Measurements from ENCODE around the gene RTP3.
A peak's percentile ranks its signal among the peaks of the same experiment; 100 is the strongest.

RTP3 gene

DNA sequence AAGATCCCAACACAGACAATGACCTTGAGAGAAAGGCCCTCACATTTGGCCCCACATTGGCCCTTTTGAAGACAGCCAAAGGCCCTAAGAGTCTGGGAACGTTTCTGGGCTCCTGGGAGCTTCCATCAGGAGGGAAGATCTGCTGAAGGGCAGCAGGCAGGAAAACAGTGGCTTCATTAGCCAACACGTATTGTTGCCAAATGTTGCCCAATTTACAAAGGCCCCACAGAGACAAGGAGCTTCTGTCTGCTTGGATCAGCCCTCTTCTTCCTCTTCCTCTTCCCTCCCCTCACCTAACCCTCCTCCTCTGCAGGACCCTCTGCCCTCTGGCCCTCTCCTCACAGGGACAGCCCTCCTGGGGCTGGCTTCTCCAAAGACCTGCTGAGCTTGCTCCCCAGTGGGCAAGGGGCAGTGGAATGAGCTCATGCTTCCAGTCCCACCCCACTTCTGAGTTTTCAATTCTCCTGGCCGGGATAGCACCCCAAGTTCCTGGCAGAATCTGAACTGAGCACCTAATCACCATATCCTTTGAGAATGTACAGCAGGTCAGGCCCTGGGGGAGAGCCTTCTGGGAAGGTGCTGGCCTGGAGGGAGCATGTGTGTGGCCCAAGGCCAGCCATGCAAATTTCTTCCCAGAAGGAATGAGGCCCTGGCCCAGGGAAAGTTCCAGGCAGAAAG, 28.0 kb upstream of the RTP3 start:
- no peak for DNase-seq

GRCh38 chr3:46470831-46471230, 26.9 kb upstream of the RTP3 start:
- DNase-seq, result no peak

DNA sequence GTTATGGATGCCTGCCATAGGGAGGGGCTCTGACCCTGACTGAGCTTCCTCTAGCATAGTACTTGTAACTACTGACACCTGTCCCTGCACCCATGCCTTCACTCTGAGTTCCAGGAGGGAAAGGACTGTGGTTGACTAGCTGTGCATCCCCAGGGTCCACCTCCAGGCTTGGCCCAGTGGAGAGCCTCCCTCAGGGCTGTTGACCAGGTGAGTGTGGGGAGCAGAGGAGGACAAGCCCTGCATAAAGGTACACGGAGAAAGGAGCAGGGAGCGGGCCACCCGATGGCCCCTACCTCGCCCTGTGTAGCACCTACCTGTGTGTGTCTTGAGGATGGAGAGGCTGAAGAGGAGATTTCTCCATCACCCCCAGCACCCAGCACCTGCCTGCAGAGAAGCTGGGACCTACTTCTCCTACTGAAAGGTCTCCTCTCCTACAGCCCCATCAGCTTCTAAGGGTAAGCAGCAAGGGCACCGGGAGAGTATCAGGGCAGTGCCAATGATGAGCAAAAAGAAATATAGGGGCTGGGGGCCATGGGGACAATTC, 26.3 kb upstream of the RTP3 start:
- DNase-seq, result no peak

GRCh38 chr3:46472736-46473135, 25.0 kb upstream of the RTP3 start:
- no peak for DNase-seq

- DNase-seq, result no peak
Measured at GRCh38 chr3:46477145-46477544, 20.6 kb upstream of the RTP3 start.

DNA sequence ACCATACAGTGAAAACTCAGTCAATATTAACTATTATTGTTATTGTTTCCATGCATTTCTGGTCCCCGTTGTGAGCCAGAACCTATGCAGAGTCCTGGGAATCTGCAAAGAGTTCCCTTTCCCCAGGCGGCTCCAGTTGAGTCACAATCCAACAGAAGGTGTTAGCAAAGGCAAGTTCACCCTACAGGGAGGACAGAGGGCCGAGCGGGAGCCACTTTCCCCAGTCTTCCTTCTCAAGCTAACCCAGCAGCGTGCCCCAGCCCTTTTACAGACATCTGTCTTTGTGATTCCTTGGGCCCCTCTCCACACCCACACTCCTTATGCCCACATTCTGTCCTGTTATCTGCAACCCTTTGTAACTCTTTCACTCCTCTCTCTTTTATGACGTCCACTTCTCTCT, 20.0 kb upstream of the RTP3 start:
- no peak for DNase-seq

- no peak for DNase-seq
Measured at GRCh38 chr3:46478341-46478740, 19.4 kb upstream of the RTP3 start.

DNA sequence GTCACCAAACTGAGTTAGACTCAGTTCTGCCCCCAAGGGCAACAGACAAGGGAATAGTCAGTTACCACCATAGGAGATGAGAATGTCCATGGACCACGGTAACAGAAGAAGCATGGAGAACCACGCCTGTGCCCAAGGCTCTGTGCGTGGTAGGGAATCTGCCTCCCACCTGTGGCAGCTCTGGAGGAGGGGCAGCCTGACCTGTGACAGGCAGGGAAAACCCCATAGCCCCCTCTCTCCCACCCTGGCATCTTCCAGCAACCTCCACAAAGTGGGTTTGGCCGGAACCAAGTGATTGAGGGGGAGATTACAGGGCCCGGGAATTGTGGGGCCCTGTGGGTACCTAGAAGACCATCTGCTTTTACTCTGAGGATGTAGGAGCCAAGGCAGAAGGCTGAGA, 18.8 kb upstream of the RTP3 start:
- DNase-seq, result no peak

- no peak for DNase-seq
Measured at GRCh38 chr3:46479696-46480095, 18.1 kb upstream of the RTP3 start.

GRCh38 chr3:46480491-46481195, 17.1 kb upstream of the RTP3 start:
- no peak for DNase-seq

GRCh38 chr3:46481636-46482035, 16.1 kb upstream of the RTP3 start:
- DNase-seq, result no peak

DNA sequence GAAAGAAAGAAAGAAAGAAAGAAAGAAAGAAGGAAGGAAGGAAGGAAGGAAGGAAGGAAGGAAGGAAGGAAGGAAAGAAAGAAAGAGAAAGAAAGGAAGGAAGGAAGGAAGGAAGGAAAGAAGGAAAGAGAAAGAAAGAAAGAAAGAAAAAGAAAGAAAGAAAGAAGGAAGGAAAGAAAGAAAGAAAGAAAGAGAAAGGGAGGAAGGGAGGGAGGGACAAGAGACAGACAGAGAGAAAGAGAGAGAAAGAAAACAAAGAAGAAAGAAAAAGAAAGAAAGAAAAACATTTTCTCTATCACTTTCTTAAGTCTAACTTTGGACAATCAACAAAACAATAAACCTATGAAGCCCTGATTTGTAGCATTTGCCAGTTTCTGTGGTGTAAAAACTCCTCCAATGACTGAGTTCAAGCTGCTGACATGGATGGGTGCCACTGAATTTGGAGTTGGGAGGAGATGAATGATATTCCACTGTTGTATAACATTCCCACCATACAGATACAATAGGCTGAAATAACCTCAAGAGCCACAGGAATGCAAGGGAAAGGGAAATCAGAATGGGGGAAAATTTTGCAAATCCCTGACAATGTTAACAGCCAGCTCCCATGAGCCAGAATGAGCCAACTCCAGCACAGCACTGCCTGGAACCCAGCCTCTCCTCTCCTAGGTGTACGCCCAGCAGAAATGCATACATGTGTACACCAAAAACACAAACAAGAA, 15.0 kb upstream of the RTP3 start:
- DNase-seq, result no peak

DNA sequence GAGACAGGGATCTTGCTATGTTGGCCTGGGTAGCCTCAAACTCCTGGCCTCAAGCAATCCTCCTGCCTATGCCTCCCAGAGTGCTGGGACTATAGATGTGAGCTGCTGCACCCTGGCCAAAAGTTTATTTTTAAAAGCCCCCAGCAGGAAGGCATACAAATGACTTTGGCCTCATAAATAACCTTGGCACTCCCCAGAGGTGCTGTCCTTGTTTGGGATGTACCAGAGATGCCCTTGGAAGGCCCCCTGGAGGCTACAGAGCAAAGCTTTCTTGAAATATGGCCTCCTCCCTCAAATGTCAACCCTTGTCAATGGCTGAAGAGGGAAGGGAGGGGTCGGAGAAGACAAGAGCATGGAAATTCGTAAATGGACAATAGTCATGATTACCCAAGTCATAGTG, 14.0 kb upstream of the RTP3 start:
- no peak for DNase-seq

GRCh38 chr3:46484388-46484787, 13.4 kb upstream of the RTP3 start:
- DNase-seq, result no peak

- DNase-seq, result no peak
Measured at GRCh38 chr3:46484911-46485778, 12.6 kb upstream of the RTP3 start.

GRCh38 chr3:46485779-46486175, 12.0 kb upstream of the RTP3 start:
- DNase-seq, result no peak

DNA sequence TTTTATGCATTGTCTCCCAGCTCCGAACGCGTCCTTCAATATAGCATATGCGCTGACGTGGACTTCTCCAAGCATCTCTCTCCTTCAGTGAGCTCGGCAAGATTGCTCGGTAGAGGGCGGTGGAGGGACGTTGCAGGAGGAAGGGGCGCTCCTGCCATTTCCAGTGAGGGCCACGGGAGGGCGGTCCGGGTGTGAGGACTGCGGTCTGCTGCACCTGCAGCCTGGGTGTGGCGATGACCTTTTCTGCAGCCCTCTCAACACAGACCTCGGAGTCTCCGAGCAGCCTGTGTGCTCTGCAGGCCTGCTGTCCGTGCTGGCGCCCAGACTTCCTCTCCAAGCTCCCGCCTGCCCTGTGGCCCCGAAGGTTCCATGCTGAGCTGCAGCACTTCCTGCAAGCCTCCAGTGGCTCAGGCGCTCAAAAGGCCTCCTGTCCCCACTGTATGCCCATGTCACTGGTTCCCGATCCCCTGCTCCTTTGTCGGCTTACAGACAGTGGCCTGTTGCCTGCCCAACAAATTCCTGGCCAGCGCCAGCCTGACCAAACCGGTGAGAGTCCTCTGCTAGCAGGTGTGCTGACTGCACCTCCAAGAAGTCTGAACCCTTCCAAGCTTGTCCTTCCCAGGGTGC, 8.9 kb upstream of the RTP3 start:
- peak; percentile 79 for DNase-seq

DNA sequence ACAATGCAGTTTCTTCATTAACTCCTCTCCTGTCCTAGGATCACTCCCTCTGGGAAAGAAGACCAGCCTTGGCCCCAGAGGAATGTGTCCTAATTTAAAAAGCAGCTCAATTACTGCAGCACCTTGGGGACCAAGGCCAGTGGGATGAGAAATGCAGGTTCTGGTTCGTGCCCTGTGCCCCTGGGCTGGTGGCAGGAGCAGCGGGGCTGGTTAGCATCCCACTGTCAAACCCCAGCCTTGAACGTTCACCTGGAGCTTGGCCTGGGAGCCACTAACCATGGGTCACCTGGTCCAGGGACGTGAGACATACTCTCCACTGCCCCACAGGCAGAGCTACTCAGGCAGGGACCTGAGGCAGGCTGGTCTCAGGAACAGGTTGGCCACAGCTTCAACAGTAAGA, 8.4 kb upstream of the RTP3 start:
- DNase-seq, result no peak

- DNase-seq, result peak; percentile 33
Measured at GRCh38 chr3:46489875-46490274, 7.9 kb upstream of the RTP3 start.

DNA sequence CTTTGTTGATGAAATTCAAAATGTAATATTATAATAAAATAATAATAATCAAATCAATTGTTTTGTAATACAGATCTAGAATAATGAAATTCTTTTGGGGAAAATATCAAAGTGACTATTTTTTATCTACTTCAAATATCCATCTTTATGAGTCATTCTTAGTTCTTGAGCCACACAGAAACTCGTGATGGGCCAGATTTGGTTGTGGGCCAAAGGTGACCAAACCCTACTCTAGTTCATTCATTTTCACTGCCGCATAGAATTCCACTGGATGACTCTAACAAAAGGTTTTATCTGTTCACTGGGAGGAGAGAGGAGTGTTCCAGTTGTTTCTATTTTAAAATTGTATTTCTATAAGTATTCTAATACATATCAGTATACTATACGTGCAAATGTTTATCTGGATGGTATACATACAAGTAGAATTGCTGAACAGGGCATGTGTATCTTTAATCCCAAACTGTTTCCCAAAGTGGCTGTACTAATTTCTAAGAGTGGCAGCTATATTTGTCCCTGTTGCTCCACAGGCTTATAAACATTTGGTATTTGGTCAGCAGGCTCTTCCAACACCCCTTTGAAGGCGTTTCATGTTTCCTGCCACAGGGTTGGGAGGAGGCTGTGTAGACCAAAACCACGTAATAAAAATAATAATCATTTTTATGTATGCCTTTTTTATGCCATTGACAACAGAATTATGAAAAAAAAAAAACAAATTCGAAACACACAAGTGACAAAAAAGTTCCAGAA, 7.3 kb upstream of the RTP3 start:
- no peak for DNase-seq
